A673 (cell line): ENCODE data around the gene ROBO4.

Source experiments
- CTCF ChIP-seq: fragments of 300-800, 200-600 bp; sonication (generic); conservative IDR thresholded peaks from 2 replicates; pipeline ENCODE4 v1.5.1; 2017; ENCODE audit warnings: low read depth, mild to moderate bottlenecking, antibody characterized with exemption, low read length, moderate library complexity, mixed read lengths
- EZH2 ChIP-seq: fragments of 200-600 bp; sonication (generic); IDR thresholded peaks from 2 replicates; pipeline ENCODE4 v1.6.1; 2017; ENCODE audit warnings: borderline replicate concordance, low read depth, mild to moderate bottlenecking, mixed read lengths, antibody characterized with exemption, low read length; ENCODE audit not compliant: poor library complexity, severe bottlenecking

GRCh38 chr11:124884869-124885479 is 12.7 kb downstream of the ROBO4 start:
- TF ChIP-seq CTCF (no peak), EZH2 (no peak)
